NCI-H2196 treated with DMSO at 0.1 percent for 48 hours (cell line): Measurements from ENCODE around the gene CD177.
"Not testable (repeated sequence)": the region's sequence is repeated elsewhere in the genome, so short reads cannot be mapped to it uniquely, and the experiment has no call there.

ENCODE experiments used
- DNase-seq: peaks from one replicate; lab custom pipeline; 2025; ENCODE audit not compliant: unreplicated experiment; lab: John Stamatoyannopoulos, UW

Gene CD177, protein sequence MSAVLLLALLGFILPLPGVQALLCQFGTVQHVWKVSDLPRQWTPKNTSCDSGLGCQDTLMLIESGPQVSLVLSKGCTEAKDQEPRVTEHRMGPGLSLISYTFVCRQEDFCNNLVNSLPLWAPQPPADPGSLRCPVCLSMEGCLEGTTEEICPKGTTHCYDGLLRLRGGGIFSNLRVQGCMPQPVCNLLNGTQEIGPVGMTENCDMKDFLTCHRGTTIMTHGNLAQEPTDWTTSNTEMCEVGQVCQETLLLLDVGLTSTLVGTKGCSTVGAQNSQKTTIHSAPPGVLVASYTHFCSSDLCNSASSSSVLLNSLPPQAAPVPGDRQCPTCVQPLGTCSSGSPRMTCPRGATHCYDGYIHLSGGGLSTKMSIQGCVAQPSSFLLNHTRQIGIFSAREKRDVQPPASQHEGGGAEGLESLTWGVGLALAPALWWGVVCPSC

DNA sequence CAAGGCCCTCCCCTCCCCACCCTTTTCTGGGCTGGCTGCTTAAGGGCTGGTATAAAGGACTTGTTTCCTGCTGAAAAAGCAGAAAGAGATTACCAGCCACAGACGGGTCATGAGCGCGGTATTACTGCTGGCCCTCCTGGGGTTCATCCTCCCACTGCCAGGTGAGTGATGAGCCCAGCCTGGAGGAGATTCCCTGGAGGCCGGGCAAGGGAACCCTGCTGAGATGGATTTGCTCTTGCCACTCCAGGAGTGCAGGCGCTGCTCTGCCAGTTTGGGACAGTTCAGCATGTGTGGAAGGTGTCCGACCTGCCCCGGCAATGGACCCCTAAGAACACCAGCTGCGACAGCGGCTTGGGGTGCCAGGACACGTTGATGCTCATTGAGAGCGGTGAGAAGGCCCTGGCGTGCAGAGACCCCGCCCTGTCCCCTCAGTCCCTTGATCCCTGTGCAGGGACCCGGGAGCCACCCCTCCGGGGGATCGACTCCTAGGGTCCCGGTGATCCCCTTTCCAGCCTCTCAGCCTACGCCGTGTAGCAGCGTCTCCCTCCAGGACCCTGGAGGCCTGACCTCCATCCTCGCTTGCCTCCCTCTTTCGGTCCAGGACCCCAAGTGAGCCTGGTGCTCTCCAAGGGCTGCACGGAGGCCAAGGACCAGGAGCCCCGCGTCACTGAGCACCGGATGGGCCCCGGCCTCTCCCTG lies at the start of gene CD177:
TSS of gene CD177 (plus strand) at position 81 of the 699 bp plus-strand sequence. CDS start at position 110, 29 bp downstream.
- DNase-seq: no peak

DNA sequence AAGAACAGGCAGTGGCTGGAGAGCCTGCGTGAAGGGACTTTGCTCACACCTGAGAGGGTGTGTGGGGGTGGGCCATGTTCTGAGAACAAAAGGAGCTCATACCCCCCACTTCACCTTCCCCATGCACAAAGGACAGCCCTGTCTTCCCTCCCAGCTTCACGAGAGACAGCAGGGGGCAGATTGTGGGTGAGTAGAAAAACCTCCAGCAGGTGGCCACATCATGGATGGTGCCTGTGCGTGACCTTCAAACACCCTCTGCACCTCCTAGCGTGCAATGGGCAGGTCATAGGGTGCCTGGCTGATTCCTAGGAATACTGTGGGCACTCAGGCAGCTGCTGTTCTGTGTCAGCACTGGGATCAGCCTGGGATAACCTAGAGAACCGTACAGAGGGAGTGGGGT lies 47.8 kb upstream of the CD177 start:
- no peak for DNase-seq

DNA sequence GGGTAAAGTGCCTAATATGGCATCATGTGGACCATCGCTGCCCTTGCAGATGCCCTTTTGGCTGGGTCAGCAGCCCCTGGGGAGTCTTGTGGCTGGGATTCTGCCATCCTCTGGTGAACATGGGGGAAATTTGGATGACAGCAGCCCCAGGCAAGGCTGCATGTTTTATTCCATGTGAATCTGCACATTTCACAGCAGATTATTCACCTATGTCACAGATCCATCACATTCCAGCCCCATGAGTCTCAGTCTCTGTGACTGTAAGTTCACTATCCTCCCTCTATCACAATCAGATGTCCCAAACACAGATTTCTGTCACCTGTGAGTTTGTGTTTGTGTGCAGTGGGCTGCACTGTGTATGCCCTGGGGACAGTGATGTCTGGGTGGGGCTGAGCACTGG lies 47.4 kb upstream of the CD177 start:
- DNase-seq: no peak

DNA sequence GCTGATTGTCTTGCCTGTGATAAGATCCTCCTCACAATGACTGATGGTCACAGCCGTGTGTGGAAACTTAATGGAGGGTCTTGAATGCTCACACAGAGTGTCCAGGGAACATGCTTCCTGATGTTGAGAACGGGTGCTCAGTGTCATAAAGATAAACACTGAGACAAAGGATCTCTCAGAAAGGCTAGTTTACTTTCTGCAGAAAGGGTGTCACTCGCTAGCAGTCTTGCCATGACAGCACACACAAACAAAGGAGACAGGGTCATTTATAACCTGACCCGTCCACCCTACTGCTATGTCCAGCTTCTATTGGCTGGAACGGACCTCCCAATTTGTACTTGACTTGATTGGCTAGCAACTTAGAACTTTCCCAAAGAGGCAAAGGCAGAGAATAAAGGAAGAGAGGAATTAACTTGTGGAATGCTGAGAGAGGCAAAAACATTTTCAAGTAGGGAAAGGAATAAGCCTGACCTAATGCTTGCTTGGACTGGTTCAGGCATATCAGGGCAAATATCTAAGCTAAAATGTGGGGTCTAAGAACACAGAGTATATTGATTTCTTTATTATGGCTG lies 45.2 kb upstream of the CD177 start:
- no peak for DNase-seq

DNA sequence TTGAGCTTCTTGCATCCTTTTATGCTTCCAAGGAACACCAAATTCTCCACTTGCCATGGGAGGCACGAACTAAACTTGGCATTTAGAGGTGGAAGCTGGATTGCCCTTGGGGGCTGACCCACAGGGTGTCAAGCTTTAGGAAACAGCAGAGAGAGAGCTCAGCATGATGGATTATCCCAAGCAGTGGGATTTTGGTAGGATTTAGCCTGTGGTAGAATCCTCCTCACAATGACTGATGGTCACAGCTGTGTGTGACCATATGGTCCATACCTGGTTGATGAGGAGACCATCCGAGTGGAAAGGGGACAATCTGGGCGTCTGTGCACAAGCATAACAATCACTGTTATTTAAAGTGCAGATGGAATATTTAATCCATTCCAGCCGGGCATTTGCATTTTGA lies 44.0 kb upstream of the CD177 start:
- no peak for DNase-seq

DNA sequence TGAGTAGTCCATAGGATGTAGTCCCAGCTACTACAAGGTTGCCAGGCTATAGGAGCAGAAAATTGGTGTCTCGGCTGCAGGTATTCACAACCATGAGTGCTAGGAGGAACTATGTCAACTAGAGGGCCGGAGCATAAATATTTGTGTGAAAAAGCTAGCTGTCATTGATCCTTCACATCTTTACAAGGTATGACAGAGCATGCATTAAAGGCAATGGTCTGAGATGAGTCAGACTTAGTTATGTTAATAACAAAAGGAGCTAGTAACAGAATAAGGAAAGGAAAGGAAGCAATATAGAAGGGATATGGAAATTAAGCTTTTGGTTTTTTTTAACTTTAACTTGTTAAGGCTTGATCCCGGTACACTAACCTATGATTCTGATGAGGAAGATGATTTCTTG lies 43.3 kb upstream of the CD177 start:
- DNase-seq: no peak

DNA sequence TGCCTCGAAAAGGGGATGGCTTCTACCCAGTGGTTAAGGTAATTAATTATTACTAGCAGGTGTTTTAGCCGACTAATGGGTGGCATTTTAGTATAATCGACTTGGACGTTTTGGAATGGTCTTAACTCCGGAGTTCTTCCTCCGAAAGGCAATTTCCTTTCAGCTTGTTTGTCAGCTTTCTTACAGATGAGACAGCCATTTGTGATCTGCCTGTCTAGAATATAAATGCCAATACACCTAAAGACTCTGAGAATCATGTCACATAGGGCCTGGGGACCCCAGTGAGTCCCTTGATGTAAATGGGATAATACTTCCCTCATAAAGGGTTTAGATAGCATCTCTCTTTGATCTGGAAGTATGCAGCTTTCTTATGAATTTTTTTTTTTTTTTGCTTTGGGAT lies 42.2 kb upstream of the CD177 start:
- no peak for DNase-seq

DNA sequence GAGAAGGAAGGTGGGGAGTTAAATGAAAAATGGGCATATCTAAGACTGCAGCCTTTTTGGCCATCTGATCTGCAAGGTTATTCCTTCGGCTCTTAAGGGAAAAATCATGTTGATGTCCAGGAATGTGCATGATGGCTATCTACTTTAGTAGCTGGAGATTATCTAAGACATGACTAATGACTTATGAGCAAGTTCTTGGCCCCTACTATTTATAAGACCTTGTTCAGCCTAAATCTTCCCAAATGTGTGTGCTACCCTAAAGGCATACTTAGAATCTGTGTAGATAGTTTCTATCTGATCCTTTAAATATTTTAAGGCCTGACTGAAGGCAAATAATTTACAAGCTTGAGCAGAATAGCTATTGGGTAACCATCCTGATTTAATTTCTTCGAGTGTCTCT lies 41.8 kb upstream of the CD177 start:
- no peak for DNase-seq

DNA sequence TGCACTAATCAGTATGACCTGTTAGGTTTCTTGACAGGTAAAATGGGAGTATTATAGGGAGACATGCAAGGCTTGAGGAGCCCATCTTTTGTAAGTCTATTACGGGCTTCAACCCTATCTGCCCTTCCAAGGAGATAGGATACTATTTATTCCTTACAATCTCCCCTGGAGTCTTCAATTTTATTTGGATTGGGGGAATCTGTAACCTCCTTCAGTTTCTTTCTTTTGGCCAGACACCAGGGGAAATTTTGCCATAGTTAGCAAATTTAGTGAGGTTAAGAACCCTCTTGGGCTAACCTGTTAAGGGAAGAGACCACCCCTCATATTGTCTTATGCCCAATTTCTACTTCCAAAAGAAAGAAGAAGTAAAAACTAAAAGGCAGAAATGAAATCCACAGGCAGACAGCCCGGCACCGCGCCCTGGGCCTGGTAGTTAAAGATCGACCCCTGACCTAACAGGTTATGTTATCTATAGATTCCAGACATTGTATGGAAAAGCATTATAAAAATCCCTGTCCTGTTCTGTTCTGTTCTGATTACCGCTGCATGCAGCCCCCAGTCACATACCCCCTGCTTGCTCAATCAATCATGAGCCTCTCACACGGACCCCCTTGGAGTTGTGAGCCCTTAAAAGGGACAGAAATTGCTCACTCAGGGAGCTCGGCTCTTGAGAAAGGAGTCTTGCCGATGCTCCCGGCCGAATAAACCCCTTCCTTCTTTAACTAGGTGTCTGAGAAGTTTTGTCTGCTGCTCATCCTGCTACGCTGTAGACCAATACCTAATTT lies 39.6 kb upstream of the CD177 start:
- DNase-seq: no peak

DNA sequence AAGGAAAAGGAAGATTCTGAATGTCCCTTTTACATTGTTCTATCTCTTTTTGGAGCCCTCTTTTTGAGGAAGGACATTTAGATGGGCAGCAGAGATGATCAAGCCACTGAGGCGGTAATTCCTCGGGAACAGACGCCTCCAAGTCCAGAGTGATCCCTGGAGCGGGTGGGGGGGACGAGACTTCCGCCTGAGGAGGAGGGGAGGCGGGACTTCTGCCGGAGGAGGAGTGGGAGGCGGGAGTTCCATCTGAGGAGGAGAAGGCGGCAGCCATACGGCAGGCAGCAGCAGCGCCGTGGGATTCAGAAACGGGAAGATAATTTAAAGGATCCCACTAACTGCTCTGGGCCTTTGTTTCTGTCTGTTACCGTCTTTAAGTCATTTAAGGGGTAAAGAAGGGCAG lies 37.6 kb upstream of the CD177 start:
- DNase-seq: no peak

DNA sequence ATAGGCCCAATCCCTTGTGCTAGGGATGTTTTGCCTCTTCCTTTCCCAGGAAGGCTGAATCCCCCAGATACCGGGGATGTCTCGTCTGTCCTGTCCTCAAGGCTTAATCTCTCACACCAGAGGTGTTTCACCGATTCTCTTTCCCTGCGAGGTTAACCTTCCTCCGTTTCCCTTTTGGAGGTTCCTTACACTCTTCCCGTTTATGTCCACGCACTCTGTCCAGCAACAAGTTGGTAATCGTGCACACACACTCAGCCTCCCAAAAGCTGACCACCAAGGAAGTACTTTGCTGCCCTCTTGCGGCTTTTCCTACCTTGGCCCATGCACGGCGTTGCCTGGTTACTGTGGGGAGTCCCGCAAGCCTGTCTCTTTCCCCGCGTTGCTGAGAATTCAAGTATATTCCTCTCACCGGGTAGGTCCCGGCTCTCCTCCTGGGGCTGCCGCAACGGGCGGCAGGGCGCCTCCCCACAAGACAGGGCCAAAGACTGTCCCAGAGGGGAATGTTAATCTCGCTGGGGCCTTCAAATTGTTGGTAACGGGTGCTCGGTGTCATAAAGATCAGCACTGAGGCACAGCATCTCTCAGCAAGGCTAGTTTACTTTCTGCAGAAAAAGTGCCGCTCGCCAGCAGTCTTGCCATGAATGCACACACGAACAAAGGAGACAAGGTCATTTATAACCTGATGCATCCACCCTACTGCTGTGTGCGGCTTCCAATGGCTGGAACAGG lies 36.7 kb upstream of the CD177 start:
- no peak for DNase-seq

DNA sequence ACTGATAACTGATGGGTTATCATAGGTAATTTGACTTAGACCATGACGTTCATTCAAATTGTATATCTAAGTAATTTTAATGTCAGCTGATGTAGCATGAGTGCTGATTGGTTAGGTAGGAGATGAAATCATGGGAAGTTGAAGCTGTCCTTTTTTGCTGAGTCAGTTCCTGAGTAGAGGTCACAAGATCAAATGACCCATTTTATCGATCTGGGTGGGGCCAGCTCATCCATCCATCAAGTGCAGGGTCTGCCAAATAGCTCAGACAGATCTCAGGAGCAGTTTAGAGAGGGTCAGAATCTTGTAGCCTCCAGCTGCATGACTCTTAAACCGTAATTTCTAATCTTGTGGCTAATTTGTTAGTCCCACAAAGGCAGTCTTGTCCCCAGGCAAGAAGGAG lies 35.3 kb upstream of the CD177 start:
- no peak for DNase-seq

DNA sequence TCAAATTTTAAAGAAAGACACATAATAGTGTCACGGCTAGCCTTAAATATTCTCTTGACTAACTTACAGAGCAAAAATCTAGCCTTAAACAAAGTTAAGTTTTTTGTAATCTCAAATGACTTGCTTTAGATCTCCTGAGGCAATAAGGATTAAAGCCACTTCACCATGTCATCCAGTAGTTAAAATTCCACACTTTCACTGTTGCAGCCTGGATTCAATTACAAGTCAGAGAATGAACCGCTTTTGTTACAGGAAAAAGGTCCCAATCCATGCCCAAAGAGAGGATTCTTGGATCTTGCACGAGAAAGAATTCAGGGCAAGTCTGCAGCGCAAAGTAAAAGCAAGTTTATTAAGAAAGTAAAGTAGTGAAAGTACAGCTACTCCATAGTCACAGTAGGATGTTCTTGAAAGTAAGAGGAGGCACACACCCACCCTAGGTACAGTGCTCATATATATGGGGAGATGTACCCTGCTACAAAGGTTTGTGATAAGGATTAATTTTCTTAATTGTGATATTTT lies 34.6 kb upstream of the CD177 start:
- DNase-seq: no peak

DNA sequence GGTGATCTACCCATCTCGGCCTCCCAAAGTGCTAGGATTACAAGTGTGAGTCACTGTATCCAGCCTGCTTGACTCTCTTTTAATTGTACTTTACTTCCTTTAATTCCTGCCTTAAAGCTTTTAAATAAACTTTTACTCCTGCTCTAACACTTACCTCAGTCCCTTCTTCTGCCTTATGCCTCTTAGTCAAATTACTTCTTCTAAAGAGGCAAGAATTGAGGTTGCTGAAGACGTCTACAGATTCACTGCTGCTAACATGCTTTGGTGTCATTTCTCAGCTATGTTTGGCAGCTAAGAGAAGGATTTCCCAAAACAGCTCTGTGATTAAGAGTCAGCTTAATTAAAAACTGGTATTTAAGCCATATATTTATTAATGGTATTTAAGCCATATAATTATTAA lies 32.9 kb upstream of the CD177 start:
- no peak for DNase-seq

DNA sequence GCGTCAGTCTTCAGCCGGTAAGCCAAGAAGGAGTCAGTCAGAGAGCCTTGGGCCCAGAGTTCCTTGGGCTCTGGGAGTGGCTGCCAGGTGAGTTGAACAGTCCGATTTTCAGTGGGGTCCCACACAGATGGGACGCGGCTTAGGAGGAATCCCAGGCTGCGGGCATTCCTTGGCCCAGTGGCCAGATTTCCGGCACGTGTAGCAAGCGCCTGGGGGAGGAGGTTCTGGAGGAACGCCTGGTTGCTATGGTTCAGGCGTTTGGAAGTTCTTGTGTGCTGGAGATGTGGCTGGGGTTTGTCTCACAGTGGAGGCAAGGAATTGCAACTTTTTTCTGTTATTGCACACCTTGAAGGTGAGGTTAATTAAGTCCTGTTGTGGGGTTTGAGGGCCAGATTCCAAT lies 26.7 kb upstream of the CD177 start:
- DNase-seq: not testable (repeated sequence)

DNA sequence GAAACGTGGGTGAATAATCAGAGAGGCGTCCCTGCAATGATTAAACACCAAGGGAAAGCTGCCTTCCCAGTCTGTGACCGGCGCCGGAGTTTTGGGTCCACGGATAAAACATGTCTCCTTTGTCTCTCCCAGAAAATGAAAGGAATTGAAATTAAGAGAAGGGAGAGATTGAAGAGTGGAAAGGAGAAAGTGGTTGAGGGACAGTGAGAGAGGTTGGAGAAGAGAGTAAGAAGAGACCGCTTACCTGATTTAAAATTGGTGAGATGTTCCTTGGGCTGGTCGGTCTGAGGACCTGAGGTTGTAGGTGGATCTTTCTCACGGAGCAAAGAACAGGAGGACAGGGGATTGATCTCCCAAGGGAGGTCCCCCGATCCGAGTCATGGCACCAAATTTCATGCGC lies 24.9 kb upstream of the CD177 start:
- DNase-seq: not testable (repeated sequence)

DNA sequence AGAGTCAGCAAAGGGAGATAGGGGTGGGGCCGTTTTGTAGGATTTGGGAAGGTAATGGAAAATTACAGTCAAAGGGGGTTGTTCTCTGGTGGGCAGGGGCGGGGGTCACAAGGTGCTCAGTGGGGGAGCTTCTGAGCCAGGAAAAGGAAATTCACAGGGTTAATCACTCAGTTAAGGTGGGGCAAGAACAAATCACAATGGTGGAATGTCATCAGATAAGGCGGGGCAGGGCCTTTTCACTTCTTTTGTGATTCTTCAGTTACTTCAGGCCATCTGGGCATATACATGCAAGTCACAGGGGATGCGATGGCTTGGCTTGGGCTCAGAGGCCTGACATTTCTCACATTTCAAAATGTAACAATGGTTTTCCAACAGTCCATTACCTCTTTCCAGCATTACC lies 24.4 kb upstream of the CD177 start:
- not testable (repeated sequence) for DNase-seq

DNA sequence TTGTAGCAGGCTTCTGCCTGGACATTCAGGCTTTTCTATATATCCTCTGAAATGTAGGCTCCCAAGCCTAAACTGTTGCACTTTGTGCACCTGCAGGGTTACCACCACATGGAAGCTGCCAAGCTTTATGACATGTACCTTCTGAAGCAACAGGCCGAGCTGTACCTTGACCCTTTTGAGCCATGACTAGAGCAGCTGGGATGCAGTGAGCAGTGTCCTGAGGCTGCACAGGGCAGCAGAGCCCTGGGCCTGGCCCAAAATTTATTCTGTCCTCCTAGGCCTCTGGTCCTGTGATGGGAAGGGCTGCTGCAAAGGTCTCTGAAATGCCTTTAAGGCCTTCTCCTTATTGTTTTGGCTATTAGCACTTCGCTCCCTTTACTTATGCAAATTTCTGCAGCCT lies 23.5 kb upstream of the CD177 start:
- no peak for DNase-seq

DNA sequence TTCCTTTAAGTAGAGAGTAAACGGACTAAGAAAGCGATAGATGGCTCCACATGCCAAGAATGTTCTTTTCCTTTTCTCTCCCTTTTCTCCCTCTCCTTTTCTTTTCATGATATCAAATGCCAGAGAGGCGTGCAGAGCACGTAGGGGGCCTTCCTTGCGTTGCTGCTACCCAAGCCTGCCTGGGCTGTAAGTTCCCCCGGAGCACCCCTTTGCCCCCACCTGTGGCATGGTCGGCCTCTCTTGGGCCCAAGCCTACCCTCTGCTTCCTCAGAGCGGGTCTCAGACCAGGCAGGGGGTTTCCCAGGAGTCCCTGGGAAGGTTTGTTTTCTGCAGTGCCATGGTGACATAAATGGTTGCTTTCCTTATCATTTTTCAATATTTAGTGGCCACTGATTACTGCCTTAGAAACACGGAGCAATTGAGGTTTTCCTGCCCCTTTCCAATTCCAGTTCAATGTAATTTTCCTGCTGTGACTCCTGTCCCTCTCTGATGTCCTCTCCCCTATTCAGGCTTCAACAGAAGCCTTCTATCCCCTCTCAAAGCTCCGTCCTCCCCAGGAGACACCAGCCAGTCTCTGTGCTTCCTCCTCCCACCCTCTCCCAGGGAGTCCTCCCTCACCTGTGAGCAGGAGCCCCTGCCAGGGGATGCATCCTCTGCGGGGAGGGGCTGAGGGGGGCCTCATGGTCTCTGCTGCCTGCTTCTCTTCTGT lies 22.6 kb upstream of the CD177 start:
- no peak for DNase-seq

DNA sequence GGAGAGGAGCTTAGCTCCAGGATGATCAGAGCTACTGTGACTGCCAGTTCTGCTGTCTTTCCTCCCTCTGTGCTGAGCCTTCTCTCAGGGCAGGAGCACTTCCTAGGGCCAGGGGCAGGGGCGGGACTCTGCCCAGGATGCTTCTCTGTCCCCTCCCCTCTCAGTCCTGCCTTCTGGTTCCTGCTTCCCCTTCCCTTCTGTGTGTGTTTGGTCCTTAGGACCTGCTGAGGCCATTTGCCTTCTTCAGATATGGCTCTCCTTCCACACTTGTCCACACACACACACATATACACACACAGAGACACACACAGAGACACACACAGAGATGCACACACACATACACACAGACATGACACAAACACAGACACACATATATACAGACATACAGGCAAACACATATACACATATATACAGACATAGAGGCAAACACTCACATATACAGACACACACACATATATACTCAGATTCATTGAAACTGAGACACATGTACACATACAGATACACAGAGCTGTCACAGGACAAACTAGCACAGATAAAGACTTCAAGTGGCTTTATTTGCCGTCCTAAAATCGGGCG lies 22.0 kb upstream of the CD177 start:
- no peak for DNase-seq
